Measurements from ENCODE around the gene PLGRKT.
"Not testable (repeated sequence)": the region's sequence is repeated elsewhere in the genome, so short reads cannot be mapped to it uniquely, and the experiment has no call there.

PLGRKT gene

GRCh38 chr9:5433328-5433727 is 4.4 kb downstream of the PLGRKT start:
- DNase-seq (ENCODE audit: low read depth in 4 of 4, low spot score in 1 of 4) = not testable (repeated sequence)

- not testable (repeated sequence) for DNase-seq (ENCODE audit: low read depth in 4 of 4, low spot score in 1 of 4)
These were observed 4.8 kb downstream of the PLGRKT start for GRCh38 chr9:5432890-5433289.

GRCh38 chr9:5430912-5431311 is 6.8 kb downstream of the PLGRKT start:
- DNase-seq (ENCODE audit: low read depth in 4 of 4, low spot score in 1 of 4) = no peak

- no peak for DNase-seq (ENCODE audit: low read depth in 4 of 4, low spot score in 1 of 4)
These were observed 7.7 kb downstream of the PLGRKT start for GRCh38 chr9:5429873-5430564.

GRCh38 chr9:5428794-5429528 is 8.8 kb downstream of the PLGRKT start:
- DNase-seq (ENCODE audit: low read depth in 4 of 4, low spot score in 1 of 4) = no peak

- no peak for DNase-seq (ENCODE audit: low read depth in 4 of 4, low spot score in 1 of 4)
These were observed 9.6 kb downstream of the PLGRKT start for GRCh38 chr9:5428172-5428571.

GRCh38 chr9:5427005-5427404 is 10.7 kb downstream of the PLGRKT start:
- DNase-seq (ENCODE audit: low read depth in 4 of 4, low spot score in 1 of 4) = no peak

GRCh38 chr9:5425006-5425628 is 12.6 kb downstream of the PLGRKT start:
- no peak for DNase-seq (ENCODE audit: low read depth in 4 of 4, low spot score in 1 of 4)

GRCh38 chr9:5422276-5422675 is 15.4 kb downstream of the PLGRKT start:
- no peak for DNase-seq (ENCODE audit: low read depth in 4 of 4, low spot score in 1 of 4)

GRCh38 chr9:5421163-5421562 is 16.6 kb downstream of the PLGRKT start:
- no peak for DNase-seq (ENCODE audit: low read depth in 4 of 4, low spot score in 1 of 4)

- DNase-seq (ENCODE audit: low read depth in 4 of 4, low spot score in 1 of 4) = no peak
These were observed 17.7 kb downstream of the PLGRKT start for GRCh38 chr9:5419987-5420386.

- DNase-seq (ENCODE audit: low read depth in 4 of 4, low spot score in 1 of 4) = no peak
These were observed 19.2 kb downstream of the PLGRKT start for GRCh38 chr9:5418481-5418880.

- DNase-seq (ENCODE audit: low read depth in 4 of 4, low spot score in 1 of 4) = no peak
These were observed 20.8 kb downstream of the PLGRKT start for GRCh38 chr9:5416953-5417352.

GRCh38 chr9:5408596-5408995 is 29.1 kb downstream of the PLGRKT start:
- DNase-seq (ENCODE audit: low read depth in 4 of 4, low spot score in 1 of 4) = no peak

- DNase-seq (ENCODE audit: low read depth in 4 of 4, low spot score in 1 of 4) = no peak
These were observed 35.5 kb downstream of the PLGRKT start for GRCh38 chr9:5402217-5402616.

- not testable (repeated sequence) for DNase-seq (ENCODE audit: low read depth in 4 of 4, low spot score in 1 of 4)
These were observed 40.2 kb downstream of the PLGRKT start for GRCh38 chr9:5397547-5397946.

- no peak for DNase-seq (ENCODE audit: low read depth in 4 of 4, low spot score in 1 of 4)
These were observed 42.3 kb downstream of the PLGRKT start for GRCh38 chr9:5395428-5395827.

GRCh38 chr9:5393976-5394375 is 43.7 kb downstream of the PLGRKT start:
- not testable (repeated sequence) for DNase-seq (ENCODE audit: low read depth in 4 of 4, low spot score in 1 of 4)

GRCh38 chr9:5393497-5393896 is 44.2 kb downstream of the PLGRKT start:
- DNase-seq (ENCODE audit: low read depth in 4 of 4, low spot score in 1 of 4) = no peak

- DNase-seq (ENCODE audit: low read depth in 4 of 4, low spot score in 1 of 4) = no peak
These were observed 45.4 kb downstream of the PLGRKT start for GRCh38 chr9:5392285-5392684.

GRCh38 chr9:5389109-5389732 is 48.5 kb downstream of the PLGRKT start:
- DNase-seq (ENCODE audit: low read depth in 4 of 4, low spot score in 1 of 4) = no peak
